Activated CD8-positive, alpha-beta memory T cell treated with anti-CD3 and anti-CD28 coated beads, Interleukin-2, amount 50 U/mL, for 1 hour (primary cell): ENCODE measurements around the gene TLE5.
"Not testable (repeated sequence)": the region's sequence is repeated elsewhere in the genome, so short reads cannot be mapped to it uniquely, and the experiment has no call there.

ENCODE experiments used
- DNase-seq: peaks from one replicate; pipeline ENCODE4 v3.0.0-alpha.2; 2020; ENCODE audit errors: extremely low read depth

The TLE5 gene

DNA sequence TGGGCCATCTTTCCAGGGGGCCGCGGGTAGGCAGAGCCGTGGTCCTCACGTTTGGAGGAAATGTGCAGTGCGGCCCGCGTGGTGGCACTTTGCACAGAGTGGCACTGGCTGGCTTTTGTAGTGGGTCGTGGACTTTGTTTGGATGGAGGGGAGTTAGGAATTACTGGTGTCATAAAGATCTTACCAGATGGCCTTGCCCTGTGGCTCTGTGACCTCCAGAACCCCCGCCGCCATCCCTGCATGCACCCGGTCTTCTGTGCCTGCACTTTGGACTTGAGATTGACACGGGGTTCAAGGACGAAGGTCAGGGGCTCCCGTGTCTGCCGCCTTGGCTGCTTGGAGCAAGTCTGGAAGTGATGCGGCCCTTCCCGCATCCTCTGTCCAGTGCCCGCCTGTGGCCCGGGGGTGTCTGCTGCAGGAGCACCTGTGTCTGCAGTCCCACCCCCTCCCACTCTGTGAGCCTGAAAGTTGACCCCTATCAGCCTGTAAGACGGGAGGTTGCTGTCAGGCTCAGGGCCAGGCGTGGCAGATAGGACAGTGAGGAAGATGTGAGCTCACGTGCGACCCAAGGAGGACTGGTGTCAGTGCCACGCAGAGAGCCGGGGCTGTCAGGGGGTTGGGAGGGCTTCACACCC, 34.1 kb upstream of the TLE5 start:
- no peak for DNase-seq

DNA sequence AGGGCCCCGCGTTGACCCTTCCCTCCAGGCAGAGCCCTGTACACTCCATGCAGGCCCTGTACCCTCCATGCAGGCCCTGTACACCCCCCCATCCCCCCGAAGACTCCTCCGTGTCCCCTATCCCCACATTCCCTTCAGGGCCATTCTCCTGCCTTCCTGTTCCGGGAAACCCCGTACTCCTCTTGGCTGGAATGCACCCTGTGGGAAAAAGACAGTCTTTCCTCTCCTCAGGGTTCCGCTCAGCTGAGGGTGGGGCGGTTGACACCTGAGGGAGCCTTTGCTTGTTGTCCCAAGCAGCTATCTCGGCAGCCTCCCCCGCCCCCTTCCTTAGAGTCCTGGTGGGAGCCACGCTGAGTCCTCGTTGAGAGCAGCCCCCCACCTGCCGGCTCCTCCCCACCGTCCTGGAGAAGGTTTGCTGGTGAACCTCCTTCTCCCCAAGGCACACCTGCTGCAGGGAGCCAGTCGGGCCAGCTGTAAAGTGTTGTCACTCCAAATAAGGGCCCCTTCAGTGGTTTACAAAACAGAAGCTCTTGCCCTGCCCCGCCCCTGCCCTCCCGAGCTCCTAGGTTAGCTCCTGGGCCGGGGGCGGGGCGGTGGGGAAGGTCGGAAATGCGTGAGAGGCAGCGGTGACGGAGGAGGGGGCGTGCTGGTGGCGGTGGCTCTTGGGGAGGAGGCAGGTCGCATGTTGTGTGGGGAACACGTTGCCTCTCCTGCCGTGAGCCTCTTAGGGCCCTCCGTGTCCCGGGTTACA, 33.3 kb upstream of the TLE5 start:
- peak; percentile 62 for DNase-seq

DNA sequence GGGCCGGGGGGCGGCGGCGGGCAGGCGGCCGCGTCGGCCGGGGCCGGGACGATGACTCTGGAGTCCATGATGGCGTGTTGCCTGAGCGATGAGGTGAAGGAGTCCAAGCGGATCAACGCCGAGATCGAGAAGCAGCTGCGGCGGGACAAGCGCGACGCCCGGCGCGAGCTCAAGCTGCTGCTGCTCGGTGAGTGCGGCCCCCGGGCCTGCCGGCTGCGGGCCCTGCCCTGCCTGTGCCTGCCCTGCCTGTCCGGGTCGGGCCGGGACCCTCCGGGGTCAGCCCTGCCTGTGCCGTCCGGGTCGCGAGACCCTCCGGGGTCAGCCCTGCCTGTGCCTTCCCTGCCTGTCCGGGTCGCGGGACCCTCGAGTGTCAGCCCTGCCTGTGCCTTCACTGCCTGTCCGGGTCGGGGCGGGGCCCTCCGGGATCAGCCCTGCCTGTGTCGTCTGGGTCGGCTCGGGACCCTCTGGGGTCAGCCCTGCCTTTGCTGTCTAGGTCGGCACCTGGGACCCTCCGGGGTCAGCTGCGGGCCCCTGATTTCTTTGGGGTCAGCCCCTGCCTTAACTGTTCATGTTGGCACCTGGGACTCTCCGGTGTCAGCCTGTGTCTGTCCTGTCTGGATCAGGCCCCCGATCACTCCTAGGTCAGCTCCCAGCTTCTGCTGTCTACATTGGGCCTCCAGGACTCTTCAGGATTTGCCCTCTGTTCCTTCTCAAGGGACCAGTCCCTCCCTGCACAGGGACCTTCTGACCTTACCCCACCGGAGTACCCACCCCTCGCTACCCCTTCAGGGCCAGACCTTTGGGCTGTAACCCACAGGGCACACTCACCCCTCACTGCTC, 32.5 kb upstream of the TLE5 start:
- DNase-seq, result no peak

DNA sequence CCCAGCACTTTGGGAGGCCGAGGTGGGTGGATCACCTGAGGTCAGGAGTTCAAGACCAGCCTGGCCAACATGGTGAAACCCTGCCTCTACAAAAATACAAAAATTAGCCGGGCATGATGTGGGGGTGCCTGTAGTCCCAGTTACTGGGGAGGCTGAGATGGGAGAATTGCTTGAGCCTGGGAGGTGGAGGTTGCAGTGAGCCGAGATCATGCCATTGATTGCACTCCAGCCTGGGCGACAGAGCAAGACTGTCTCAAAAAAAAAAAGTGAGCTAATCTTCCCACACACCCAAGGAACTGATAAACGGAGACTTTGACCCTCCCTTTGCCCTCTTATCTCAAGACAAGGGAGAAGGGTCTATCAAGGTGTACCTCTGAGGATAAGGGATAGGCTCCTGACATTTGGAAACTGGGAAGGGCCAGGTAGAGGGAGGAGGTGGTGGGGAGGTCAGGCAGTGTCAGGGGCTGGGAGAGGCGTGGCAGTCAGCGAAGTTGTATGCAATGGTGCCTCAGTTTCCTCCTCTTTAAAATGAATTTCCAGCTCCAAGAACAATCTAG, 27.1 kb upstream of the TLE5 start:
- not testable (repeated sequence) for DNase-seq

DNA sequence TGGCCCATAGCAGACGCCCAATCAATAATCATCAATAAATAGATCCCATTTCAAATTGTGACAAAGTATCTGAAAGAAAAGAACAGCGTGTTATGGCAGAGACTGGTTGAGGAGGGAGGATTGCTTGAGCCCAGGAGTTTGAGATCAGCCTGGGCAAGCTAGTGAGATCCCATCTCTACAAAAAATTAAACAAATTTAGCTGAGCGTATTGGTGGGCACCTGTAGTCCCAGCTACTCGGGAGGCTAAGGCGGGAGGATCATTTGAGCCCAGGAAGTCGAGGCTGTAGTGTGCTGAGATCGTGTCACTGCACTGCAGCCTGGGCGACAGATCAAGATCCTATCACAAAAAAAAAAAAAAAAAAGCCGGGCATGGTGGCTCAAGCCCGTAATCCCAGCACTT, 25.5 kb upstream of the TLE5 start:
- DNase-seq, result no peak

DNA sequence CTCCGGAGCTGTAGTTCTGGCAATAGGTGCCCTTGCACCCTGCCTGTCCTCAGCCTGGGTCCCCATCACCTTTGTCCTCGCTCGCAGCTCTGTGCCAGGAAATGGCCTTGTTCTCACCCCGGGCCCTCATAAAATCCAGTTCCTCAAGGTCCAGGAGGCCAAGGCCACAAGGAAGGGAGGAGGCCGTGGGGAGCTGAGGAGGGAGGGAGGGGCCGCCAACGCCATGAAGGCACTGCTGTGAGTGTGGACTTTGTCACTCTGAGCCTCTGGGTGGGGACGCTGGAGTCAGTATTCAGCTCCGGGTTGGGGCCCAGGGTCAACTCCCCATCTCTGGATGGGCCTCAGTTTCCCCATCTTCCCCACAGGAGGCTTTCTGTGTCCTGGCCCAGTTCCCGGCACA, 22.6 kb upstream of the TLE5 start:
- no peak for DNase-seq

DNA sequence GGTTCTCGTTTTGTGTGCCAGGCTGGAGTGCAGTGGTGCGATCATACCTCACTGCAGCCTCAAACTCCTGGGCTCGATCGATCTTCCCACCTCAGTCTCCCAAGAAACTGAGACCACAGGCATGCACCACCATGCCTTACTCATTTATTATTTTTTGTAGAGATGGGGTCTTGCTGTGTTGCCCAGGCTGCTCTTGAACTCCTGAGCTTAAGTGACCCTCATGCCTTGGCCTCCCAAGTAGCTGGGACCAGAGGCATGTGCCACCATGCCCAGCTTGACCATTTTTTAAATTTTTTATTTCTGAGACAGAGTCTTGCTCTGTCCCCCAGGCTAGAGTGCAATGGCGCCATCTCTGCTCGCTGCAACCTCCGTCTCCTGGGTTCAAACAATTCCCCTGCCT, 21.7 kb upstream of the TLE5 start:
- DNase-seq, result no peak

DNA sequence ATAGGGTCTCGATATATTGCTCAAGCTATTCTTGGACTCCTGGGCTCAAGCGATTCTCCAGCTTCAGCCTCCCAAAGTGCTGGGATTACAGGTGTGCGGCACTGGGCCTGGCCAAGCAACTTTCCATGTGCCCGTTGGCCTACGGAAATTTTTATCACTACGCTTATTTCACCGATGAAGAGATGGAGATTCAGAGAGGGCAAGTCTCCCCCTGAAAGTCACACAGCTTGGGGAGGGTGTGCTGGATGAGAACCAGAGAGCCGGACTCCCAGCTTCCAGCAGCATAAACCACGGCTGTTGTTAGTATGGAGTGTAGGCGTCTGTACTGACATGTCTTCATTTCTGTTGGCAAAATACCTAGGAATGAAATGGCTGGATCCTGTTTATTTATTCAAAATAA, 20.0 kb upstream of the TLE5 start:
- DNase-seq, result no peak

DNA sequence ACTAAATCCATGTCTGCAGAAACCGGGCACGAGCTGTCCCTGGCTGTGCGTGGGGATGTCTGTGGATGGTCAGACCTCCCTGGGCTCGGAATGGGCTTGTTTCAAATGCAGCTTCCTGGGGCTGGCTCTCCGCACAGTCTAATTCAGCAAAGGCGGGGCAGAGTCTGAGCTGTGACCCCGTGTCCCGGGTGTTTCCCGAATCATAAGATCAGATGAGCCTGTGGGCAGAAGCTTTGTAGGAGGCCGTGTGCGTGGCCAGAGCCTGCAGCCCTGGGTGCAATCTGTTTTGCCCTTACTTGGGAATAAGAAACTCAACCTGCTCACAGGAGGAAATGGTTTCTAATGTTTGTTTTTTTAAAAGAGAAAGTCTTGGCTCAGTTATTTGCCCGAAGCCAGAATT, 18.0 kb upstream of the TLE5 start:
- DNase-seq, result no peak

DNA sequence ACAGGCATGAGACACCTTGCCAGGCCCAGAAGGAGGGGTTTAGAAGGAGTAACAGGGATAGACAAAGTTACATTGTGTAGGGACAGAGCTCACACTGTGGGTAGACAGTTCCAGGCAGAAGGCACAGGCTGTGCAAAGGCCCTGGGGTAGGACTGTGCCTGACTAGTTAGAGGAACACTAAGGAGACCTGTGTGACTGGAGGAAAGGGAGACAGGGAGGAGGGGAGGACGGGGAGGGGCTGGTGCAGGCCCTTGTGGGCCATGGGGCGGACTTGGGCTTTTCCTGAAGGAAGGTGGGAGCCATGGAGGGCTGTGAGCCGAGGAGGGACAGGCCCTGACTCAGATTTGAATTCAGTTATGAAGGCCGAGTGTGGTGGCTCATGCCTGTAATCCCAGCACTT, 17.3 kb upstream of the TLE5 start:
- no peak for DNase-seq

DNA sequence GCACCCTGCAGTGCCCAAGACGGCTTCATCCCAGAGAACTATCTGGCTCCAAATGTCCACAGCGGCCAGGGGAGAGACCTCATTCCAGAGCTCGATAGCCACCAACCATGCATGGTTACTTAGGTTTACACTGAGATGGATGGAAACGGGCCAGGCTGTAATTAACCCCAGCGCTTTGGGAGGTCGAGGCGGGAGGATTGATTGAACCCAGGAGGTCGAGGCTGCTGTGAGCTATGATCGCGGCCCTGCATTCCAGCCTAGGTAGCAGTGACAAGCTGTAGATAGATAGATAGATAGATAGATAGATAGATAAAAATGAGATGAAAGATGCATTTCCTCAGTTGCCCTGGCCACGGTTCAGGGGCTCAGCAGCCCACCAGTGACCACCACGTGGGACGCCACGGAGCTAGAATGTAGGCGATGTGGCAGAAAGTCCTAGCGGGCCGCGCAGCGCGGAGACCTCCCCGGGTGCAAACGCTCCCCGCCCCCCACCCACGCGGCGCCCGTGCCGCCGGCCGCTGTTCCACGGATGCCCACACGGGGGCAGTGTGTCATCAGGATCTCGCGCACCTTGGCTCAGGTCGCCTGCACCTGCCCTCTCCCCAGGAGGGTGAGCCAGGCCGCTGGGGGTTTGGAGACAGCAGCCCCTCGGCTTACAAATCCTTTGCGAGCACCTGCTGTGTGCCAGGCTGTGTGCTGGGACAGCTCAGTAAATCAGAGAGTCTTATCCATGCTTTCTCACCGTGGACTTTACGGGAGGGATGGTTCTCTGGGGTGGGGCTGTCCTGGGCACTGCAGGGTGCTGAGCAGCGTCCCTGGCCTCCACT, 13.5 kb upstream of the TLE5 start:
- no peak for DNase-seq

DNA sequence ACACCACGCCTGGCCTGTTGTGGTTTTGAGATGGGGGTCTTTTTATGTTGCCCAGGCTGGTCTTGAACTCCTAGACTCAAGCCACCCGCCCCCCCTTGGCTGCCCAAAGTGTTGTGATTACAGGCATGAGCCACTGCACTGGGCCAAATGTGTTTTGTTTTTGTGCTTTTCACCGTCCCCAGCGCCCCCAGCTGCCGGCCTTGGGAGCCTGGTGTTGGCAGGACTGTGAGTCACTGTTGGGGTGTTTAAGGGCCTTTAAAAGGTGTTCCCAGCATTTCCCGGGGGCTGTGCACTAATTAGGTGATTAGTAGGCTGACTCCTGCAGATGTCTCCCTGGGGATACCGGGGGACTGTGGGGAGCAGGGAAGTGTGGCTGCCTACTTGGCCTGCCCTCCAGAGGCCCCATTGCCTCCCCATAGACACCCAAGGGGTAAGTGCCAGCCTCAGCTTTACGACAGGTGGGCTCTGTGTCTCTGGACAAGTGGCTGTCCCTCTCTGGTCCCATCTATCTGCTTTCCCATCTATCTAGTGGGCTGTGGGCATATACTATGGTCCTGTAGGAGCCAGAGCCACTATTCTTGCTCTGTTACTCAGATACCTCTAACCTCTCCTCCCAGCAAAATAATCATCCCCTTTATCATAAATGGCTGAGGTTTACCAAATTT, 11.8 kb upstream of the TLE5 start:
- DNase-seq, result no peak

DNA sequence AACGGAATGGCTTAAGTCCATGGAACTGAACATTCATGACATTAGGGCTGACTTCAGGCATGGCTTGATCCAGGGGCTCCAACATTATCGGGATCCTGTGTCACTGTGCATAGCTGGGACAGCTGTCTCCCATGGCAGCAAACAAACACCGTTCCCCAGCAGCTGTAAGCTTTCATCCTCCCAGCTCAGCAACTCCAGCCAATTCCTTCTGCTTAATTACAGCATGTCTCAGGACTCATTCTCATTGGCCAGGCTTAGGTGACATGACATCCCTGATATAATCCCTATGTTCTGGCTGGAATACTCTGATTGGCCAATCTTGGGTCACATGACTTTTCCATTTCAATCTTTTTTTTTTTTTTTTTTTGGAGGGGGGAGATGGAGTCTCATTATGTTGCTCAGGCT, 10.9 kb upstream of the TLE5 start:
- DNase-seq, result no peak

DNA sequence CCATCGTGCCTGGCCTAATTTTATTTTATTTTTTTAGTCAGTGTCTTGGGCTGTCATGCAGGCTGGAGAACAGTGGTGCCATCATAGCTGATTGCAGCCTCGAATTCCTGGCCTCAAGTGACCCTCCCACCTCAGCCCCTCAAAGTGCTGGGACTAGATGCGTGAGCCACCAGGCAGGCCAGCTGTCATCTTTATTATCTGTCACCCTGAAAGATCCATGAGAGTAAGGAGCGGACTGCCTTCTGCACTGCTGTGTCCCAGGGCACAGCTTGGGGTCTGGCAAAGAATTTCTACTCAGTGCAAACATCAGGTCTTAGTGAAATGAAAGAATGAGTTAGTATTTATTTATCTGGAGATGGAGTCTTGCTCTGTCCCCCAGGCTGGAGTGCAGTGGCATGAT, 9.5 kb upstream of the TLE5 start:
- DNase-seq, result no peak

DNA sequence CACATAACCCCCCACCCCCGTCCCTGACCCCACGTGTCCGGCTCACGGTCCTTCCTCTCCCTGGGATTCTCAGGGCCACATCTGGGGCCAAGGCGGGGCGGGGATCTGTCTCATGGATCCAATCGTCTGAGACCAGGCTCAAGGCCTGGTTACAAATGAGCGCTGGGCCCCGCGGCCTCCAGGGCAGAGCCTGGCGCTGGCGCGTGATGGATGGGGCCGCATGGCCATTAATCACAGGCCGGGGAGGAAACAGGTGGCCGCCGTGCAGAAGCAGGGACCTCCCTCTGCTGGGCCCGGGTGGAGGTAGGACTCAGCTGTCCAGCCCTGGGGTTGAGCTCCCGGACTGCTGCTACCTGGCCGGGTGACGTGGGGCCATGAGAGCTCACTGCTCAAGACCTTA, 5.8 kb upstream of the TLE5 start:
- no peak for DNase-seq

DNA sequence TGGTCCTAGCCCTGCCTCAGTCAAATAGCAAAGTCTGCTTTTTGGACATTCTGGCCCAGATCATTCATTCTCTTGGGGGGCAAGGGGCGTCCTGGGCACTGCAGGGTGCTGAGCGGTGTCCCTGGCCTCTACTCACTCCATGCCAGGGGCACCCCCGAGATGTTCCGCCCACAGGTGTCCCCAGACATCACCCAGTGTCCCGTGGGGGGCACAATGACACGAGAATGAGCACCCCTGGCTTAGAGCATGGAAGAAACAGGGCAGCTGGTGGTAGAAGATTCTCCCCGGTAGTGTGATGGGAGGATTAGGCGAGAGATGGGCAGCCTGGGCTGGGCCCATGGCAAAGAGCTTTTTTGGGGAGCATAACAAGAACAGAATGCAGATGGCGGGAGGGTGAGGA, 5.3 kb upstream of the TLE5 start:
- no peak for DNase-seq

DNA sequence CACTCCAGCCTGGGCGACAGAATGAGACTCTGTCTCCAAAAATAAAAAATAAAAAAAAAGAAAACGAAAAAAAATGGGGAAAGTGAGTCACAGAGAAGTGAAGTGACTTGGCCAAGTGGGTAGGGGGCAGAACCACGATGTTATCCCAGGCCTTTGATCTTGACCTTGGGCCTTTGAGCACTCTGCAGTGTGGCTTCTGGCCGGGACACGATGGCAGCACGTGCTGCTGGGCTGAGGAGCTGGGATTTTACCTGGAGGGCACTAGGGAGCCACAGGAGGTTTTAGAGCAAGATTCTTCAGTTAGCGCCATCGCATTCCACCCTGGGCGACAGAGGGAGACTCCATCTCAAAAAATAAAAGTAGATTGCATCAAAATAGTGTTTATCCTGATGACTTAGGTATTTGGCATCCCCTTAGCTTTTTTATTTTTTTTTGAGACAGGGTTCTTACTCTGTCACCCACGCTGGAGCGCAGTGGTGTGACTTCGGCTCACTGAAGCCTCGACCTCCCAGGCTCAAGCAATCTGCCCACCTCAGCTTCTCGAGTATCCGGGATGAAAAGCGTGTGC, 4.3 kb upstream of the TLE5 start:
- no peak for DNase-seq

DNA sequence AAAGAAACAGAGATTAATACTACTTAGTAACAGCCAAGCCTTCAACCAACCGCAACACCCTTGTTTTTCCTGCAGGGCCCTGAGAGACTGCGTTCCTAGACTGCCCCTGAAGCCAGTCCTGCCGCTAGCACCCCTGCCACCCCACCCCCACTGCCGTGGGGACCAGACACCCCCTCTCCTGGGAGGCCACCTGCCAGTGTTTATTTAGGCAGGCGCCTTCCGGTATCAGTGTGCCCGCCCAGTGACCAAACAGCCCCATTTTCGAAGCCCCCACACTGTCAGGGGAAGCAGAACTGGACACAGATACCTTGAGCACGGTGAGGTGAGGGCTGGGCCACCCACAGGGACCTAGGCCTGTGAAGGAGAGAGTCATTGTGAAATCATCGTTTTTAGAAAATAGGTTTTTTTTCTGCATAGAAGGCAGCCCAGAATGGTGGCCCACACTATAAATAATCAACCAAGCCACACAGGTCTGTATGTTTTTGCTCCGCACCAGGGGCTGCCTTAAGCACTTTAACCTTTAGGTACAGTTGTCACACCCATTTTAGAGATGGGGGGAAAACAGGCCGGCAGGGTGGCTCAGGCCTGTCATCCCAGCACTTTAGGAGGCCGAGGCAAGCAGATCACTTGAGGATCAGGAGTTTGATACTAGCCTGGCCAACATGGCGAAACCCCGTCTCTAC, 3.5 kb upstream of the TLE5 start:
- no peak for DNase-seq

DNA sequence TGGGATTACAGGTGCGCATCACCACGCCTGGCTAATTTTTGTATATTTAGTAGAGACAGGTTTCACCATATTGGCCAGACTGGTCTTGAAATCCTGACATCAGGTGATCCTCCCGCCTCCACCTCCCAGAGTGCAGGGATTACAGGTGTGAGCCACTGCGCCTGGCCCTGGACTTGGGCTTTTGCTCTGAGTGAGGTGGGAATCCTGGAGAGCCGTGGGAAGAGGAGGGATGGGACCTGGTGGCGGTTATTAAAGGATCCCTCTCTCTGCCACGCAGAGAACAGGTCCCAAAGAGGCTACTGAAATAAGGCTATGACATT, 1.7 kb upstream of the TLE5 start:
- DNase-seq, result no peak
